Cardiac muscle cell (in vitro differentiated cells and primary cell): ENCODE data around the gene WFDC1. TPM values are rescaled to one million over a fixed set of nuclear protein-coding genes. Genes with fewer than 3 reads are reported as not detected.
"Not testable (repeated sequence)": the region's sequence is repeated elsewhere in the genome, so short reads cannot be mapped to it uniquely, and the experiment has no call there.

ENCODE experiments used
- DNase-seq, 2 donors: peaks; one replicate each; pipeline versions ENCODE4 v3.0.0 to v3.0.0-alpha.2; 2010 to 2017; ENCODE audit warnings: low read depth in 1 of 2, low spot score in 1 of 2
- H3K27ac ChIP-seq: fragments of 200-600 bp; sonication (generic); 2 replicates; pipeline ENCODE4 v1.5.1; 2016
- H3K27me3 ChIP-seq: fragments of 200-600 bp; sonication (generic); 2 replicates; pipeline ENCODE4 v1.6.0; 2016; ENCODE audit warnings: control low read depth
- H3K36me3 ChIP-seq: fragments of 200-600 bp; sonication (generic); 2 replicates; pipeline ENCODE4 v1.5.1; 2016; ENCODE audit warnings: control low read depth
- H3K4me1 ChIP-seq: fragments of 200-600 bp; sonication (generic); 2 replicates; pipeline ENCODE4 v1.8.1; 2017; ENCODE audit warnings: low read depth, mild to moderate bottlenecking, mixed run types
- H3K4me3 ChIP-seq: fragments of 200-600 bp; sonication (generic); 2 replicates; pipeline ENCODE4 v1.5.1; 2016; ENCODE audit warnings: mild to moderate bottlenecking
- H3K9me3 ChIP-seq: fragments of 200-600 bp; sonication (generic); 2 replicates; pipeline ENCODE4 v1.5.1; 2017; ENCODE audit warnings: low read depth, mild to moderate bottlenecking, control low read depth
- polyA plus RNA-seq: library from polyadenylated mRNA; unstranded; fragments of >200 nt; fragmentation: Nextera tagmentation; extraction: Ambion mirVana; gene quantifications from 2 replicates; pipeline ENCODE4 v1.2.1, GENCODE V29; 2016
- total RNA-seq: library from RNA; depleted of rRNA; stranded (reverse); fragments of >200 nt; gene quantifications from 2 replicates; pipeline ENCODE4 v1.2.3, GENCODE V29; 2016
- TF ChIP-seq, protein P1 (sequence below): IDR thresholded peaks from 2 replicates; pipeline ENCODE4 v1.5.1; 2012; ENCODE audit warnings: low read depth, mild to moderate bottlenecking, low read length

WFDC1 gene
- total and polyA plus RNA-seq, 2 experiments from 2014 or later, result 18.5 to 22.2 TPM

DNA sequence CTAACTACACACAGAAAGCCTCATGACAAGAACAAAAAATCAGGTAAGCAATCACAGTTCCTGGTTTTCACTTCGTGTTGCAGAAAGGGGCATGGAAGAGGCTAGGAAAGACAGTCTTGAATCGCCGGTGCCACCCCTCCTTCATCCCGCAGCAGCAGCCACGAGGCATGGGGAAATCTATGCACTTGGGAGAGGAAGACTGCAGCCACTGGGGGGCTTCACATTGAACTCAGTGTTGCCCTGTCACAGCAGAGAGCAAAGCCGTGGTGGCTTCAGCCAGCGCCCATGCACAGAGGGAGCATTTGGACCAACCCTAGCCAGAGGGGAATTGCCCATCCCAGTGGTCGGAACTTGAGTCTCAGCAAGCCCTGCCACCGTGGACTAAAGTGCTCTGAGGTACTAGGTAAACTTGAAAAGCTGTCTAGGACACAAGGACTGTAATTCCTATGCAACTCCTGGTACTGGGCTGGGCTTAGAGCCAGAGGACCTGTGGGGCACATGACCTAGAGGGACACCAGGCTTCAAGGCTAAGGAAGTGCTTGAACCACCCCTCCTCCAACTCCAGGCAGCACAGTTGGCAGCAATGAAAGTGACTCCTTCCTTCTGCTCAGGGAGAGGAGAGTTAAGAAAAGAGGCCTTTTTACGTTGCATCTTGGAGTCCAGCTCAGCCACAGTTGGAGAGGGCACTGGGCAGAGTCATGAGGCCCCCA, 38.5 kb downstream of the WFDC1 start:
- H3K27me3 ChIP-seq, result no peaks in the 10 kb centered on the region
- no peak overlapping the region for H3K27ac ChIP-seq
- H3K4me1 ChIP-seq, result no peaks in the 10 kb centered on the region
- TF ChIP-seq, protein P1, sequence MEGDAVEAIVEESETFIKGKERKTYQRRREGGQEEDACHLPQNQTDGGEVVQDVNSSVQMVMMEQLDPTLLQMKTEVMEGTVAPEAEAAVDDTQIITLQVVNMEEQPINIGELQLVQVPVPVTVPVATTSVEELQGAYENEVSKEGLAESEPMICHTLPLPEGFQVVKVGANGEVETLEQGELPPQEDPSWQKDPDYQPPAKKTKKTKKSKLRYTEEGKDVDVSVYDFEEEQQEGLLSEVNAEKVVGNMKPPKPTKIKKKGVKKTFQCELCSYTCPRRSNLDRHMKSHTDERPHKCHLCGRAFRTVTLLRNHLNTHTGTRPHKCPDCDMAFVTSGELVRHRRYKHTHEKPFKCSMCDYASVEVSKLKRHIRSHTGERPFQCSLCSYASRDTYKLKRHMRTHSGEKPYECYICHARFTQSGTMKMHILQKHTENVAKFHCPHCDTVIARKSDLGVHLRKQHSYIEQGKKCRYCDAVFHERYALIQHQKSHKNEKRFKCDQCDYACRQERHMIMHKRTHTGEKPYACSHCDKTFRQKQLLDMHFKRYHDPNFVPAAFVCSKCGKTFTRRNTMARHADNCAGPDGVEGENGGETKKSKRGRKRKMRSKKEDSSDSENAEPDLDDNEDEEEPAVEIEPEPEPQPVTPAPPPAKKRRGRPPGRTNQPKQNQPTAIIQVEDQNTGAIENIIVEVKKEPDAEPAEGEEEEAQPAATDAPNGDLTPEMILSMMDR, result no peak
- H3K4me3 ChIP-seq, result no peak overlapping the region
- H3K36me3 ChIP-seq, result no peaks in the 10 kb centered on the region
- DNase-seq, result no peak
- no peaks in the 10 kb centered on the region for H3K9me3 ChIP-seq

DNA sequence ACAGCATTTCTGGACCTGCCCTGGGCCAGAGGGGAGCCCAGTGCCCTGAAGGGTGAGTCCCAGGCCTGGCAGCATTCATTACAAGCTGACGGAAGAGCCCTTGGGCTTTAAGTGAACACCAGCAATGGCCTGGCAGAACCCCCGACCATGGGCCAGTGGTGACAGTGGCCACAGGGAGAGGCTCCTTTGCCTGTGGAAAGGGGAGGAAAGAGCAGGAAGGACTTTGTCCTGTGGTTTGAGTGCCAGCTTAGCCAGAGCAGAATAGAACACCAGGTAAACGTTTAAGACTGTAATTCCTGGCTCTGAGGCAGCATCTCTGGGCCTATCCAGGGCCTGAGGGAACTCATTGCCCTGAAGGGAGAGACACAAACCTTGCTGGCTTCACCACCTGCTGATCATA, 39.4 kb downstream of the WFDC1 start:
- Histone ChIP-seq H3K4me1 (no peaks in the 10 kb centered on the region), H3K4me3 (no peak overlapping the region), H3K36me3 (no peaks in the 10 kb centered on the region), H3K9me3 (no peaks in the 10 kb centered on the region), H3K27me3 (no peaks in the 10 kb centered on the region), H3K27ac (no peak overlapping the region)
- DNase-seq, result no peak
- TF ChIP-seq, protein P1, result no peak

DNA sequence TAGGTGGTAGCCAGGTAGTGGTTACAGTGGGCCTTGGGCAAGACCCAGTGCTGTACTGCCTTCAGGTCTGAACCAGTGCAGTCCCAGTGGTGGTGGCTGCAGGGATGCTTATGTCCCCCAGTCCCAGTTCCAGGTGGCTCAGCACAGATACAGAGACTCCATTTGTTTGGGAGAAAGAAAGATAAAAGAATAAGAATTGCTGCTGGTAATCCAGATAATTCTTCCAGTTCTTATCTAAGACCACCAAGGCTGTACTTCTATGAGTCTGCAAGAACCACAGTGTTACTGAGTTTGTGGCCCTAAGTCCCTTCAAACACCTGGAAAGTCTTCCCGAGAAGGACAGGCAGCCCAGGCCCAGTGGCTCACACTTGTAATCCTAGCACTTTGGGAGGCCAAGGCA, 39.8 kb downstream of the WFDC1 start:
- no peaks in the 10 kb centered on the region for H3K4me1 ChIP-seq
- H3K4me3 ChIP-seq, result no peak overlapping the region
- H3K36me3 ChIP-seq, result no peaks in the 10 kb centered on the region
- H3K27ac ChIP-seq, result no peak overlapping the region
- DNase-seq, result no peak
- TF ChIP-seq, protein P1, result no peak
- H3K9me3 ChIP-seq, result no peaks in the 10 kb centered on the region
- H3K27me3 ChIP-seq, result no peaks in the 10 kb centered on the region

DNA sequence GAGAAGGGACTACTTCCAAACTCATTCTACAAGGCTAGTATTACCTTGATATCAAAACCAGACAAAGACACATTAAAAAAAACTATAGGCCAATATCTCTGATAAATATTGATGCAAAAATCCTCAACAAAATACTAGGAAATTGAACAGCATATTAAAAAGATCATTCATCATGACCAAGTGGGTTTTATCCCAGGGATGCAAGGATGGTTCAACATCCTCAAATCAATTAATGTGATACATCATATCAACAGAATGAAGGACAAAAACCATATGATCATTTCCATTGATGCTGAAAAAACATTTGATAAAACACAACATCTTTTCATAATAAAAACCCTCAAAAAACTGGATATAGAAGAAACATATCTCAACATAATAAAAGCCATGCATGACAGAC, 42.6 kb downstream of the WFDC1 start:
- not testable (repeated sequence) for H3K27me3 ChIP-seq, H3K4me3 ChIP-seq, H3K27ac ChIP-seq, H3K4me1 ChIP-seq, H3K9me3 ChIP-seq, DNase-seq, H3K36me3 ChIP-seq

DNA sequence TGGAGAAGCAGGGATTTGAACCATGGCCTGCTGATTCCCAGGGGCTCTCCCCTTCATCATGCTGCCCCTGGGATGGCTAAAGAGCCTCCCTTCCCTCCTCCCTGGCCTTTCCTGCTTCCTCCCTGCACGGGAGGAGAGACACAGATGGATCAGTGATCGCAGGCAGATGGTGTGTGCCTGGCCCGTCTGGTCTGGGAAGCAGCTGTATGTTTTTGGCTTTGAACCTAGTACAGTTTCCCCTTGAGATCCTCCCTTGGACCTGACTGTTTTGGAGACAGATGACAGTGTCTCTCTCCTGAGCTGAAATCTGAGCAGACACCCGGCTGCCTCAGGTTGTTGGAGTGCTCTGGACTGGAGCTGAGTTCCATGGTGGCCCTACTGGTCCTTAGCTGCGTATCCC, 44.6 kb downstream of the WFDC1 start:
- TF ChIP-seq, protein P1, result no peak
- no peak overlapping the region for H3K27ac ChIP-seq

DNA sequence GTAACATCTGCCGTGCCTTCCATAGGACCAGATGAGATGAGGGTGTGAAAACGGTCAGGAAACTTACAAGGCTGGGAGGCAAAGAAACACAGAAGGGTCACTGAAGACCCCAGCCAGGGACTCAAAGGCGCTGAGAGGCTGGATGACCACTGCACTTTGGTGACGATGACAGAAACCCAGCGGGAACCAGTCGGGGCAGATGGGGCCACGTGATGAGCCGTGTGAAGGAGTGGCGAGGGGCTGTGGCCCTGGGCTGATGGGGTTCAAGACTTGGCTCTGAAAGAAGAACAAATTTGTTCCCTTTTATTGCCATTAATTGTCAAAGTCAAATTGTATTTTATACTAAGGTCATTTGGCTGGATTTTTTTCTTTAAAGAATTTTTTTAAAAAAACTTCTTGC, 45.1 kb downstream of the WFDC1 start:
- DNase-seq, result no peak
- no peak overlapping the region for H3K27ac ChIP-seq
- no peaks in the 10 kb centered on the region for H3K27me3 ChIP-seq
- H3K4me3 ChIP-seq, result no peak overlapping the region
- H3K4me1 ChIP-seq, result no peaks in the 10 kb centered on the region
- TF ChIP-seq, protein P1, result no peak
- no peaks in the 10 kb centered on the region for H3K9me3 ChIP-seq
- no peaks in the 10 kb centered on the region for H3K36me3 ChIP-seq

More for the DNA sequence above, 44.6 kb downstream of the WFDC1 start:
- Histone ChIP-seq H3K27me3 (no peaks in the 10 kb centered on the region), H3K4me3 (no peak overlapping the region), H3K36me3 (no peaks in the 10 kb centered on the region), H3K4me1 (no peaks in the 10 kb centered on the region), H3K9me3 (no peaks in the 10 kb centered on the region)
- DNase-seq, result no peak
